ENCODE data around the gene ASPDH.

DNA sequence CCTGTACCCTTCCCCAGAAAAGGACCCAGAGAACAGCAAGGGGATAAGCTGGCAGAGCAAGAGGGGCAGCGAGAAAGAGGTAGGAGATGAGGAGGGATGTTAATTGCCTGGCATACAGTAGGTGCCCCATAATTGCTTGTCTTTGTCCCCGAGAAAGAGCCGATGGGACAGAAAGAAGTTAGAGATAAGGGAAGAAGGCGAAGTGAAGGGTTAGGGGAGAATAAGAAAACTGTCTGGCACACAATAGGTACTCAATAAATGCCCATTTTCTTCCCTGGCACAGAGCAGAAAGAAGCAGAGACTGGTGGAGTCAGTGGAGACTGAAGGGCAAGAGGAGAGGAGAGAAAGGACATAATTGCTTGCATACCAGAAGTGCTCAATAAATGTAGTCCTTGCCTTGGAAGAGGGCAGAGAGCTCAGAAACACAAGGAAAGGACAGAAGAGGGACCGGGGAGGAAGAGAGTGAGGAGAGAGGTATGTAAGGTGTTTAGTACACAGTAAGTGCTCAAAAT, 18.6 kb downstream of the ASPDH start:
- no peak for TF ChIP-seq POLR2A (IDR thresholded peaks at IDR 0.05; ENCODE audit: low read depth, low read length)
- no peak for TF ChIP-seq TAF1 (IDR thresholded peaks at IDR 0.05; ENCODE audit: borderline replicate concordance, low read depth, low read length)
